GM12865 (cell line): ENCODE measurements around the gene PRMT9.

Experiments
- DNase-seq: peaks from one replicate; pipeline ENCODE4 v3.0.0; 2010; ENCODE audit warnings: low read depth
- H3K4me3 ChIP-seq: 2 replicates; pipeline ENCODE4 v1.5.1; 2011; ENCODE audit warnings: mild to moderate bottlenecking, low read depth, low read length, control low read depth
- TF ChIP-seq, protein P1 (sequence below): IDR thresholded peaks from 2 replicates; pipeline ENCODE4 v1.5.1; 2011; ENCODE audit warnings: low read length, control low read depth, low read depth, inconsistent platforms; ENCODE audit not compliant: insufficient read depth; ENCODE audit errors: missing control alignments

The PRMT9 gene

DNA sequence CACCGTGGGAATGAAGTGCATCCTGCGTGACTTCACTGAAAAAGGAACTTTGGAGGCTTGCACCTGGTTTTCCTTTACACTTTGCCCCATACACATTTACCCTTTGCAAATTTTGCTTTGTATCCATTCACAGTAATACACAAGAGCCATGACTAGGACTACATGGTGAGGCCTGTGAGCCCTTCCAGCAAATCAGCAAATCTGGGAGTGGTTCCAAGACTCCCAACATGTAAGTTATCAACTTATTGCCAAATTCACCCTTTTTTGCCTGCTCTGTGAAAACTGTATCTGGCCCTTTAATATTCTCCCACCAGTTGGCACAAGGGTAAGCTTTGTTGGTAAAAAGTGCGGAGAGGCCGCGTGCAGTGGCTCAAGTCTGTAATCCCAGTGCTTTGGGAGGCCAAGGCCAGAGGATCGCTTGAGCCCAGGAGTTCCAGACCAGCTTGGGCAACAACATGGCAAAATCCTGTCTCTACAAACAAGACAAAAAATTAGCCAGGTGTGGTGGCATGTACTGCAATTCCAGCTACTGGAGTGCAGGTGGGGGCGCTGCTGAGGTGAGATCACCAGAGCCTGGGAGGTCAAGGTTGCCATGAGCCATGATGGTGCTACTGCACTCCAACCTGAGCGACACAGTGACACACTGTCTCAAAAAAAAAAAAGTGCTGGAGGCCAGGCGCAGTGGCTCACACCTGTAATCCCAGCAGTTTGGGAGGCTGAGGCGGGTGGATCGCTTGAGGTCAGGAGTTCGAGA is 5.0 kb downstream of the PRMT9 start:
- no peak overlapping the region for H3K4me3 ChIP-seq
- peak; percentile 50 for DNase-seq
- TF ChIP-seq, protein P1, sequence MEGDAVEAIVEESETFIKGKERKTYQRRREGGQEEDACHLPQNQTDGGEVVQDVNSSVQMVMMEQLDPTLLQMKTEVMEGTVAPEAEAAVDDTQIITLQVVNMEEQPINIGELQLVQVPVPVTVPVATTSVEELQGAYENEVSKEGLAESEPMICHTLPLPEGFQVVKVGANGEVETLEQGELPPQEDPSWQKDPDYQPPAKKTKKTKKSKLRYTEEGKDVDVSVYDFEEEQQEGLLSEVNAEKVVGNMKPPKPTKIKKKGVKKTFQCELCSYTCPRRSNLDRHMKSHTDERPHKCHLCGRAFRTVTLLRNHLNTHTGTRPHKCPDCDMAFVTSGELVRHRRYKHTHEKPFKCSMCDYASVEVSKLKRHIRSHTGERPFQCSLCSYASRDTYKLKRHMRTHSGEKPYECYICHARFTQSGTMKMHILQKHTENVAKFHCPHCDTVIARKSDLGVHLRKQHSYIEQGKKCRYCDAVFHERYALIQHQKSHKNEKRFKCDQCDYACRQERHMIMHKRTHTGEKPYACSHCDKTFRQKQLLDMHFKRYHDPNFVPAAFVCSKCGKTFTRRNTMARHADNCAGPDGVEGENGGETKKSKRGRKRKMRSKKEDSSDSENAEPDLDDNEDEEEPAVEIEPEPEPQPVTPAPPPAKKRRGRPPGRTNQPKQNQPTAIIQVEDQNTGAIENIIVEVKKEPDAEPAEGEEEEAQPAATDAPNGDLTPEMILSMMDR, result peak; percentile 20

DNA sequence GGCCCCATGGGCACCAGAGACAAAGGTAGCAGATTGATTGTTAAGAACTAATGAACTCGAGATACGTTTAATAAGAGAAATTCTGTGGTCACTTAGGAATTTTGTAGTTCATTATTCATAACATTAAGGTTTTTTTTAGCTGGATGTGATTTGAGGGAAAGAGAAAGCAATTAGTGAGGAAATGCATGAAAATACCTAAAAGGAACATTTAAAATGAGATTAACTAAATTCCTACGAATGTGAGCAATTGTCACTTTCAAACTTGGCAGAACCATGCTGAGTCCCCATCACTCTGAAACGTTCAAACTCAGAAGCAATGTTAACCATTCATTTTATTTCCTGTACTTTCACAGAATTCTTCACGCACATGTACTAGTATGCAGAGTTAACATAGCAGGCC is 5.9 kb downstream of the PRMT9 start:
- no peak for DNase-seq

DNA sequence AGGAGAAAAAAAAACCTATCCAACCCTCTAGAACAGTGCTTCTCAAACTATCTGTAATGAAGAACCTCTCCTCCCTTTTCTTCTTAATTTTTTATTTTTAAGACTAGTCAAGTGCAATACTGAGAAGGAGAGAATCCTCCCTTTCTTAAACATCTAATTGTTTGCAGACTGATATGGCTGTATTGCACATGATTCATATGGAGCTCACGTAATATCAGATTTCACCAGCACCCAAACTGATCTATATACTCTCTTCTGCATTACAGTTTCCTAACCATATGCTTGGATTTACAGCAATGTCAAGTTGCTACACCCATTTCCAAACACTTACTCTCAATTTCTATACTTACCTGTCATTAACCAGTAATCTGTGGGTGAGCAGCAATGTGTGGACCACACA is 9.5 kb downstream of the PRMT9 start:
- TF ChIP-seq, protein P1, result no peak
- no peak overlapping the region for H3K4me3 ChIP-seq
- no peak for DNase-seq

More for the DNA sequence above, 5.9 kb downstream of the PRMT9 start:
- TF ChIP-seq, protein P1, result no peak
- H3K4me3 ChIP-seq, result no peak overlapping the region

DNA sequence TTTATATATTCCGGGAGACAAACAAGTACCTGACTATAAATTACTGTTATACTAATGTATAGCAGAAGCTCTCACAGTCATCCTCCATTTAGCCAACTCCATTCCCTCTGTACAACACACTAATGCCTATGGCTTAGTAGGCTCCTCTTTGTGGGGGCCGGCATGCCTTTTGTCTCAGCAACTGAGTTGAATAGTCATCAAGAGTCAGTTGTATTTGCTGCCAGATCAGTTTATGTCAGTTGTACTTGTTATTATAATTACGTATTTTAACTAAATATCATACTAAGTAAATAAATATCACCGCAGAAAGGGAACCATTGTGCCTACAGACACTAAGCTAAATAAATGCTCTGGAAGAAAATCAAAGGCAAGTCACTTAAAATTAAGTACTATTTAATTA is 9.9 kb downstream of the PRMT9 start:
- no peak for DNase-seq
- H3K4me3 ChIP-seq, result no peak overlapping the region
- TF ChIP-seq, protein P1, result no peak

DNA sequence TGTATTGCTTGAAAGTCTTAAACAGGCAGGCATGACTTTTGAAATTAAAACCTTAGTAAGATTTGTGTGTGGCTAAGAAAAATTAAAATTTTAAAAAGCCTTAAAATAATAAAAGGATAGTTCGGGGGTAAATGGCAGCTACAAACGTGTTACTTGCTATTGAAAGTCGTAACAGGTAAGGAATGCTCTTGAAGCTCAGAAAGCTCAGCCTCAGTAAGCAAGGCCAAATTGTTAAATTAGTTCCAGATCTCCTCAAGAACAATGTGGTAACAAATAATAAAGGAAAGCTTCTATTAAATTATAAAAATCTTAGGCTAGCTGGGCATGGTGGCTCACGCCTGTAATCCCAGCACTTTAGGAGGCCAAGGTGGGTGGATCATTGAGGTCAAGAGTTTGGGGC is 25.5 kb downstream of the PRMT9 start:
- TF ChIP-seq, protein P1, result no peak
- no peak overlapping the region for H3K4me3 ChIP-seq
- DNase-seq, result no peak

DNA sequence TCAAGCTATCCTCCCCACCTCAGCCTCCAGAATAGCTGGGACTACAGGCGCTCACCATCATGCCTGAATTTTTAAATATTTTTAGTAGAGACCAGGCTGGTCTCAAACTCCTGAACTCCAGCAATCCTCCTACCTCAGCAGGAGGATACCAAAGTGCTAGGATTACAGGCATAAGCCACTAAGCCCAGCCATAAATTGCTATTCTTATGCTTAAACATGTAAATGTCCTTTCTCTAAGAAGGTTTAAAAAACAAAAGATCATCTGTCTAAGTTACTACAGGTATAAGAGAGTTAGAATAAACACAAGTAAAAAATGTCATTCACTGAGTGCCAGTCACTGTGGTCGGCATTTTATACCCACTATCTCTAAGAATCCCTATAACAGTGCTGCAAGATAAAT is 28.3 kb downstream of the PRMT9 start:
- no peak for DNase-seq
- TF ChIP-seq, protein P1, result no peak
- H3K4me3 ChIP-seq, result no peak overlapping the region

DNA sequence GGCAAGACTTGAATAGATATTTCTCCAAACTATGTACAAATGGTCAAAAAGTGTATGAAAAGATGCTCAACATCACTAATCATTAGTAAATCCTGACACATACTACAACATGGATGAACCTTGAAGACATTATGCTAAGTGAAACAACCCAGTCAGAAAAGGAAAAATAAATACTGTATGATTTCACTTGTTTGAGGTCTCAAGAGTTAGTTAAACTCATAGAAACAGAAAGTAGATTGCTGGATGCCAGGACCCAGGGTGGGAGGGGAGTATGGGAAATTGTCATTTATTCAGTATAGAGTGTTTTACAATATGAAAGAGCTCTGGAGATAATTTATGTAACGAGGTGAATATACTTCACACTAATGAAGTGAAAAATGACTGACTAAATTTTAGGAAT is 32.4 kb downstream of the PRMT9 start:
- H3K4me3 ChIP-seq, result no peak overlapping the region
- DNase-seq, result no peak
- TF ChIP-seq, protein P1, result no peak
